ENCODE data around the gene FGR.
"Not testable (repeated sequence)": the region's sequence is repeated elsewhere in the genome, so short reads cannot be mapped to it uniquely, and the experiment has no call there.

FGR gene

DNA sequence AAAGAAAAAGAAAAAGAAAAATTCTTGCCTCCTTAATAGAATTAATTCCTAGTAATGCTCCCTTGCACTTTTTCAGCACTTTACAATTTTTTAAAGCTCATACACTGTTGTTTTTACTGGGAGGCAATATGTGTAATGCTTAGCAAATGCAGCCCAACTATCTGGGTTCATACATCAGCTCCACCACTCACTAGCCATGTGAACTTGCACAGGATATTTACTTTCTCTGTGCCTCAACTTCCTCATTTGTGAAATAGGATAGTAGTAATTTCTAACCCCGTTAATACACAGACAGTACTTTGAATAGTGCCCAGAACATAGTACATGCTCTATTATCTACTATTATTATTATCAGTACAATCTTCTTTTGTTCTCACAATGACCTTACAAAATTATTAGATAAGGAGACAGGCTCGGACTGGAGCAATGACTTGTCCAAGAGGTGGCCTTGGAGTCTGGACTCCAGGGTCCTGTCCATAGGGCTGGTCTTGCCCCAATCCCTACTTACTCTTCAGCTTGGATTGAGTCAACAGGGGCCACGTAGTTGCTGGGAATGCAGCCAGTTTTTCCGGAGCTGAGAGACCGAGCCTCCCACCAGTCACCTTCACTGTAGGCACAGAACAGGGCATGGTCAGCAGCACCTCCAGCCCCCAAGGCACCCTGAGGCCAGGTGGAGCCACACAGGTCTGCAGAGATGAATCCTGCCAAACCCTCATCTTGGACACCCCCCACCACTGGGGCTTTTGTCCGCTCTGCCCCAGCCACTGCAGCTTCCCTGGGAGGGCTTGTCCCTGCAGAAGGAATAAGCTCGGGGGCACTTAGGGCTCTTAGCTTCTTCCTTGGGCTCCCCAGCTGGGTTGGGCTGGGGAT is 13.7 kb downstream of the FGR start:
- peak; percentile 65 to 69 for DNase-seq (ENCODE audit: low read depth in 2 of 2)
- TF ChIP-seq, protein P1, sequence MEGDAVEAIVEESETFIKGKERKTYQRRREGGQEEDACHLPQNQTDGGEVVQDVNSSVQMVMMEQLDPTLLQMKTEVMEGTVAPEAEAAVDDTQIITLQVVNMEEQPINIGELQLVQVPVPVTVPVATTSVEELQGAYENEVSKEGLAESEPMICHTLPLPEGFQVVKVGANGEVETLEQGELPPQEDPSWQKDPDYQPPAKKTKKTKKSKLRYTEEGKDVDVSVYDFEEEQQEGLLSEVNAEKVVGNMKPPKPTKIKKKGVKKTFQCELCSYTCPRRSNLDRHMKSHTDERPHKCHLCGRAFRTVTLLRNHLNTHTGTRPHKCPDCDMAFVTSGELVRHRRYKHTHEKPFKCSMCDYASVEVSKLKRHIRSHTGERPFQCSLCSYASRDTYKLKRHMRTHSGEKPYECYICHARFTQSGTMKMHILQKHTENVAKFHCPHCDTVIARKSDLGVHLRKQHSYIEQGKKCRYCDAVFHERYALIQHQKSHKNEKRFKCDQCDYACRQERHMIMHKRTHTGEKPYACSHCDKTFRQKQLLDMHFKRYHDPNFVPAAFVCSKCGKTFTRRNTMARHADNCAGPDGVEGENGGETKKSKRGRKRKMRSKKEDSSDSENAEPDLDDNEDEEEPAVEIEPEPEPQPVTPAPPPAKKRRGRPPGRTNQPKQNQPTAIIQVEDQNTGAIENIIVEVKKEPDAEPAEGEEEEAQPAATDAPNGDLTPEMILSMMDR (IDR thresholded peaks at IDR 0.05; ENCODE audit: low read depth, low read length) = no peak

GRCh38 chr1:27619782-27620438 is 15.1 kb downstream of the FGR start:
- not testable (repeated sequence) for H3K4me3 ChIP-seq (replicated peaks in 1 of 2; ENCODE audit: low read depth in 2 of 2, low read length in 2 of 2)

More for the DNA sequence above, 13.7 kb downstream of the FGR start:
- H3K4me3 ChIP-seq (replicated peaks in 1 of 2; ENCODE audit: low read depth in 2 of 2, low read length in 2 of 2) = no peak overlapping the region

DNA sequence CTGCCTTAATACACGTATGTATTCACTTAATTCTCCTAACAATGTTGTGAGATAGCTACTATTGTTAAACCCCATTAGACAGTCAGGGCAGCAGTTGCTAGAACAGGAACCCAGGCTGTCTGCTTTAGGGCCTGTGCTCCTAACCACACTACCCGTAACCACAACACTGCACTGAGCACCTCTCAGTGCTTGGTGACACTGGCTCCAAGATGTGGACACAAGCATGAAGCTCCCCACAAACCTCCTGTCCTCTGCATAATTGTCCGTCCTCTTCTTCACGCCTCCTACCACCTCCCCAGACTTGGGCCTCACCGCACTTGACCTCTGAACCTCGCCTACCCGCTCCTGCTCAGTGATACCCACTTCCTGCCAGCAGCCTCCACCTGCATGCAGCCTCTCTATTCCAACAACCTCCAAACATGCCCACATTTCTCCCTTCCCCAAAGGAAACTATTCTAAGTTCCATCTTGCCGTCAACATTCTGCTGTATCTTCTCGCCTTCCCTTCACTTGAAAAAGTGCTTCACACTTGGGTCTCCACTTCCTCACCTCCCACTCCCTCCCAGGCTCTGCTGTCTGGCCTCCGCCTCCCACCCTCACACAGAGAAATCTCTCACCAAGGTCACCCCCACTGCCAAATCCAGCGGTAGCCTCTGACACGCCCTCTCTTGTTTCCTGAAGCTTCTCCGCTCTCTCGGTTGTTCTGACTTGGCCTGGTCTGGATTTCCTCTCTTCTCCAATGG is 16.5 kb downstream of the FGR start:
- no peak for DNase-seq (ENCODE audit: low read depth in 2 of 2)
- TF ChIP-seq, protein P1 (IDR thresholded peaks at IDR 0.05; ENCODE audit: low read depth, low read length) = no peak
- no peak overlapping the region for H3K4me3 ChIP-seq (replicated peaks in 1 of 2; ENCODE audit: low read depth in 2 of 2, low read length in 2 of 2)

More at GRCh38 chr1:27619782-27620438, 15.1 kb downstream of the FGR start:
- DNase-seq (ENCODE audit: low read depth in 2 of 2) = not testable (repeated sequence)

DNA sequence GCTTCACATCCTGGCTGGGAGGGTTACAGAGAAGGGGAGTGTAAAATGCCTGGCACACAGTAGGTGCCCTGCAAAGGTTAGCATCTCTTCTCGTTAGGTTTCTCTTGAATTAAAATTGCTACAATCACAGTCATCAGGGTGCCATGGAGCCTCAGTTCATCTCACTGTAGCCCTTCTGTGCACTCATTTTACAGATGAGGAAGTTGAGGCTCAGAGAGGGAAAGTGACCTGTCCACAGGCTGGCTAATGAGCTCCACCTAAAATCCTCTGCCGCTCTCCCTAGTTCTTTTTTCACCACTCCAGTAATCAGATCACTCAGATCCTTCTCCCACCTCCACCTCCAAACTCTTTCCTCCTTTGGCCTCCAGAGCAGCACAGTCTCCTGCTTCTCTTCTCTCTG is 17.6 kb downstream of the FGR start:
- no peak overlapping the region for H3K4me3 ChIP-seq (replicated peaks in 1 of 2; ENCODE audit: low read depth in 2 of 2, low read length in 2 of 2)
- TF ChIP-seq, protein P1 (IDR thresholded peaks at IDR 0.05; ENCODE audit: low read depth, low read length) = no peak
- DNase-seq (ENCODE audit: low read depth in 2 of 2) = no peak

DNA sequence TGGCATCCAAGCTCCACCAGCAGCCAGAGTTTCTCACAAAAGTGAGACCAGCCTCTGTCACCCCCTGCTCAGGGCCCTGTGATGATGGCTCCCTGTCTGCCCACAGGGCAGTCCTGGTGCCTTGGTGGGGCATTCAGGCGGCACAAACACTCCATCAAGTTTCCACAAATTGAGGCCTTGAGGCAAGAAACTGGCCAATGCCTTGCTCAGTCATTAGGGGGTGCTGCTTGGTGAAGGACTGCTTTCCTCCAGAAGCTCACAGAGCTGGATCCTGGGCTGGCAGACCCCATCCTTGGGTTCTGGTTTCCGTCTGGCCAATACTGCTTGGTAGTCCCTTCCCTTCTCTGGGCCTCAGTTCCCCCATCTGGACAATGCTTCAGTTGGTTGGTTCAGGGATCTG is 18.5 kb downstream of the FGR start:
- no peak overlapping the region for H3K4me3 ChIP-seq (replicated peaks in 1 of 2; ENCODE audit: low read depth in 2 of 2, low read length in 2 of 2)
- DNase-seq (ENCODE audit: low read depth in 2 of 2) = no peak
- TF ChIP-seq, protein P1 (IDR thresholded peaks at IDR 0.05; ENCODE audit: low read depth, low read length) = peak; percentile 5

GRCh38 chr1:27615346-27616192 is 19.4 kb downstream of the FGR start:
- no peak overlapping the region for H3K4me3 ChIP-seq (replicated peaks in 1 of 2; ENCODE audit: low read depth in 2 of 2, low read length in 2 of 2)
- TF ChIP-seq, protein P1 (IDR thresholded peaks at IDR 0.05; ENCODE audit: low read depth, low read length) = no peak
- no peak for DNase-seq (ENCODE audit: low read depth in 2 of 2)

Data from cardiac fibroblast (primary cell).